Measurements from ENCODE around the gene FN3KRP.

- TF ChIP-seq CTCF (IDR thresholded peaks at IDR 0.05) (no peak), POLR2AphosphoS5 (IDR thresholded peaks at IDR 0.05; ENCODE audit: insufficient read depth in 1 of 2, low read depth in 1 of 2) (no peak), POLR2A (IDR thresholded peaks at IDR 0.05) (no peak)
Measured at GRCh38 chr17:82718986-82719685, 2.6 kb downstream of the FN3KRP start.
